PC-9 (cell line): Measurements from ENCODE around the gene FOXN3. TPM values are rescaled to one million over a fixed set of nuclear protein-coding genes. Genes with fewer than 3 reads are reported as not detected.

Experiments used
- BruUV-seq: library from RNA; stranded (reverse); fragments of 400-500 nt; replicated peaks from 2 replicates; lab custom pipeline; 2021; lab: Mats Ljungman, UMichigan
- CTCF ChIA-PET: fragments of 300-600 bp; sonication (Branson Sonifier 250); formaldehyde crosslinking; loops from one replicate; lab custom pipeline; 2022; ENCODE audit warnings: antibody characterized with exemption; lab: Charles Lee
- POLR2A ChIA-PET: fragments of 300-600 bp; sonication (Branson Sonifier 250); formaldehyde crosslinking; loops from one replicate; lab custom pipeline; 2022; ENCODE audit warnings: antibody characterized with exemption; ENCODE audit not compliant: unreplicated experiment; lab: Charles Lee
- DNase-seq, 2 experiments: peaks; one replicate each; pipeline versions ENCODE4 v3.0.0 to v3.0.0-alpha.2; 2015 to 2022; ENCODE audit warnings: mixed read lengths in 1 of 2
- H2AFZ ChIP-seq: fragments of 200-600 bp; sonication (generic); 2 replicates; pipeline ENCODE4 v1.8.1; 2017; ENCODE audit warnings: antibody characterized with exemption
- H3F3A ChIP-seq: fragments of 200-600 bp; sonication (generic); 2 replicates; pipeline ENCODE4 v1.8.1; 2017; ENCODE audit warnings: antibody characterized with exemption, mild to moderate bottlenecking, low read depth; ENCODE audit not compliant: insufficient read depth
- H3K27ac ChIP-seq: fragments of 200-600 bp; sonication (generic); 2 replicates; pipeline ENCODE4 v1.6.1; 2016; ENCODE audit warnings: mixed run types
- H3K27me3 ChIP-seq: fragments of 200-600 bp; sonication (generic); 2 replicates; pipeline ENCODE4 v1.6.1; 2016; ENCODE audit warnings: low read depth, mixed run types; ENCODE audit not compliant: insufficient read depth
- H3K36me3 ChIP-seq: fragments of 200-600 bp; sonication (generic); 2 replicates; pipeline ENCODE4 v1.6.1; 2016; ENCODE audit warnings: low read depth, mixed run types
- H3K4me1 ChIP-seq: fragments of 200-600 bp; sonication (generic); replicated peaks from 2 replicates; pipeline ENCODE4 v1.6.1; 2016; ENCODE audit warnings: mixed run types; ENCODE audit not compliant: insufficient read depth
- H3K4me2 ChIP-seq: fragments of 200-600 bp; sonication (generic); 2 replicates; pipeline ENCODE4 v1.6.1; 2017; ENCODE audit warnings: mixed run types
- H3K4me3 ChIP-seq: fragments of 200-600 bp; sonication (generic); 2 replicates; pipeline ENCODE4 v1.6.1; 2016; ENCODE audit warnings: mixed run types
- H3K79me2 ChIP-seq: fragments of 200-600 bp; sonication (generic); 2 replicates; pipeline ENCODE4 v1.6.1; 2017; ENCODE audit warnings: low read depth, mixed run types
- H3K9me2 ChIP-seq: fragments of 200-600 bp; sonication (generic); 2 replicates; pipeline ENCODE4 v1.8.1; 2017; ENCODE audit warnings: mild to moderate bottlenecking; ENCODE audit not compliant: insufficient read depth
- H3K9me3 ChIP-seq: fragments of 200-600 bp; sonication (generic); 2 replicates; pipeline ENCODE4 v1.8.1; 2016; ENCODE audit warnings: low read depth; ENCODE audit not compliant: insufficient read depth
- H4K20me1 ChIP-seq: fragments of 200-600 bp; sonication (generic); 2 replicates; pipeline ENCODE4 v1.8.1; 2017; ENCODE audit not compliant: insufficient read depth
- CTCF ChIP-seq: fragments of 200-600 bp; sonication (generic); conservative IDR thresholded peaks from 2 replicates; pipeline ENCODE4 v1.6.1; 2017; ENCODE audit warnings: mixed run types, antibody characterized with exemption, mild to moderate bottlenecking, moderate library complexity
- EZH2 ChIP-seq: fragments of 200-600 bp; sonication (generic); IDR thresholded peaks from 2 replicates; pipeline ENCODE4 v1.8.0; 2017; ENCODE audit warnings: antibody characterized with exemption, low read depth
- intact Hi-C: fragments of 100-400 bp; cut with micrococcal nuclease; formaldehyde crosslinking; loops from one replicate; pipeline ENCODE4 v1.10.0; 2022; ENCODE audit not compliant: unreplicated experiment
- total RNA-seq: library from RNA; stranded (reverse); gene quantifications from 2 replicates; pipeline ENCODE4 v1.2.3, GENCODE V29; 2021

Gene FOXN3
- total RNA-seq, 1 experiment from 2014 or later = 4.2 TPM

- Histone ChIP-seq H3K27me3 (no peaks in the 10 kb centered on the region; the same call in 1 of the 2 replicates), H3K4me2 (no peak overlapping the region), H2AFZ (no peak overlapping the region), H4K20me1 (no peaks in the 10 kb centered on the region), H3K27ac (no peak overlapping the region), H3K79me2 (no peaks in the 10 kb centered on the region), H3K9me2 (no peaks in the 10 kb centered on the region), H3K4me1 (no peaks in the 10 kb centered on the region), H3K4me3 (no peak overlapping the region), H3F3A (no peaks in the 10 kb centered on the region), H3K9me3 (no peaks in the 10 kb centered on the region; the same call in 1 of the 2 replicates), H3K36me3 (no peaks in the 10 kb centered on the region)
- no TSS peak for BruUV-seq
- TF ChIP-seq EZH2 = no peak
- TF ChIP-seq CTCF = no peak
- intact Hi-C loops = no loop called here
- CTCF ChIA-PET = no interaction called here
- POLR2A ChIA-PET = no interaction called here
- DNase-seq = no peak
Measured at GRCh38 chr14:89131004-89131750, 285.9 kb downstream of the FOXN3 start.

- CTCF ChIA-PET = no interaction called here
Measured at GRCh38 chr14:89129570-89129969, 287.5 kb downstream of the FOXN3 start.

GRCh38 chr14:89128311-89129026 is 288.6 kb downstream of the FOXN3 start:
- H3K9me2 ChIP-seq = no peaks in the 10 kb centered on the region
- H3K27me3 ChIP-seq = peaks cover under 1% of the 10 kb centered on the region; the same call in 1 of the 2 replicates
- H3K27ac ChIP-seq = no peak overlapping the region
- POLR2A ChIA-PET = no interaction called here
- H3K4me3 ChIP-seq = no peak overlapping the region
- TF ChIP-seq CTCF (no peak), EZH2 (no peak)
- H3F3A ChIP-seq = no peaks in the 10 kb centered on the region
- H3K79me2 ChIP-seq = no peaks in the 10 kb centered on the region
- no peaks in the 10 kb centered on the region for H3K4me1 ChIP-seq
- no TSS peak for BruUV-seq
- intact Hi-C loops = no loop called here
- H3K4me2 ChIP-seq = no peak overlapping the region
- CTCF ChIA-PET = no interaction called here
- no peak overlapping the region for H2AFZ ChIP-seq
- H4K20me1 ChIP-seq = no peaks in the 10 kb centered on the region
- no peak for DNase-seq
- no peaks in the 10 kb centered on the region for H3K36me3 ChIP-seq
- H3K9me3 ChIP-seq = no peaks in the 10 kb centered on the region

More at GRCh38 chr14:89129570-89129969, 287.5 kb downstream of the FOXN3 start:
- no peak overlapping the region for H3K4me2 ChIP-seq
- BruUV-seq = no TSS peak
- POLR2A ChIA-PET = no interaction called here
- H3K27ac ChIP-seq = no peak overlapping the region
- no peaks in the 10 kb centered on the region for H3F3A ChIP-seq
- H3K9me2 ChIP-seq = no peaks in the 10 kb centered on the region
- no peaks in the 10 kb centered on the region for H3K4me1 ChIP-seq
- no peak for TF ChIP-seq CTCF
- TF ChIP-seq EZH2 = no peak
- H3K4me3 ChIP-seq = no peak overlapping the region
- H3K27me3 ChIP-seq = no peaks in the 10 kb centered on the region; the same call in 1 of the 2 replicates
- no peak overlapping the region for H2AFZ ChIP-seq
- intact Hi-C loops = no loop called here
- DNase-seq = no peak
- H3K36me3 ChIP-seq = no peaks in the 10 kb centered on the region
- H4K20me1 ChIP-seq = no peaks in the 10 kb centered on the region
- H3K79me2 ChIP-seq = no peaks in the 10 kb centered on the region
- no peaks in the 10 kb centered on the region for H3K9me3 ChIP-seq
